Sciatic nerve (tissue), 2 donors: ENCODE data around the gene AGAP1. TPM values are rescaled to one million over a fixed set of nuclear protein-coding genes. Genes with fewer than 3 reads are reported as not detected.

Experiments used
- ATAC-seq: fragments of 200-7000 bp; cut with Tn5 transposase; one replicate; pipeline ENCODE4 v1.9.1; 2020; ENCODE audit warnings: mild to moderate bottlenecking, moderate library complexity
- DNase-seq: peaks from one replicate; pipeline ENCODE4 v3.0.0-alpha.2; 2020; ENCODE audit warnings: low spot score
- intact Hi-C: fragments of 100-400 bp; cut with DNase I; formaldehyde crosslinking; loops from one replicate; pipeline ENCODE4 v1.14.2; 2022
- total RNA-seq: library from RNA; stranded (reverse); fragmentation: NEBNext Ultra II Directional; extraction: Animal tissue kit (Norgen Biotek cat#: 25700); gene quantifications from one replicate; pipeline ENCODE4 v1.2.1, GENCODE V29; 2021
- donor health status: DM: no; HTN: no; CAD: no.
- donor health status: DM: no; HTN: no; CAD: no.

The AGAP1 gene
- total RNA-seq, 1 donor from 2014 or later: 62.9 TPM

GRCh38 chr2:235848946-235849345 lies 355.1 kb downstream of the AGAP1 start:
- DNase-seq (no peak), ATAC-seq (no peak)
- intact Hi-C loops: no loop called here

- DNase-seq (peak; percentile 42), ATAC-seq (no peak)
- intact Hi-C loops: no loop called here
These were observed 355.6 kb downstream of the AGAP1 start for GRCh38 chr2:235849489-235849888.

GRCh38 chr2:235850289-235850688 lies 356.4 kb downstream of the AGAP1 start:
- intact Hi-C loops: no loop called here
- DNase-seq (peak; percentile 26), ATAC-seq (no peak)

- intact Hi-C loops: no loop called here
- ATAC-seq (no peak), DNase-seq (peak; percentile 41)
These were observed 357.1 kb downstream of the AGAP1 start for GRCh38 chr2:235850771-235851551.

- ATAC-seq (no peak), DNase-seq (peak; percentile 25)
- intact Hi-C loops: no loop called here
These were observed 358.1 kb downstream of the AGAP1 start for GRCh38 chr2:235851828-235852525.

- DNase-seq (peak; percentile 18), ATAC-seq (no peak)
- intact Hi-C loops: no loop called here
These were observed 358.7 kb downstream of the AGAP1 start for GRCh38 chr2:235852526-235852920.

- ATAC-seq: no peak
- peak; percentile 42 for DNase-seq
- intact Hi-C loops: no loop called here
These were observed 360.4 kb downstream of the AGAP1 start for GRCh38 chr2:235854276-235854675.

GRCh38 chr2:235855011-235855410 lies 361.2 kb downstream of the AGAP1 start:
- intact Hi-C loops: no loop called here
- DNase-seq (peak; percentile 27), ATAC-seq (no peak)

- no peak for ATAC-seq
- intact Hi-C loops: no loop called here
- DNase-seq: no peak
These were observed 362.5 kb downstream of the AGAP1 start for GRCh38 chr2:235856151-235856854.

GRCh38 chr2:235857598-235857997 lies 363.8 kb downstream of the AGAP1 start:
- intact Hi-C loops: no loop called here
- peak; percentile 8 for DNase-seq
- peak; percentile 31 for ATAC-seq

GRCh38 chr2:235858881-235859280 lies 365.0 kb downstream of the AGAP1 start:
- DNase-seq (peak; percentile 6), ATAC-seq (no peak)
- intact Hi-C loops: no loop called here

- intact Hi-C loops: no loop called here
- peak; percentile 59 for DNase-seq
- ATAC-seq: peak; percentile 87
These were observed 365.8 kb downstream of the AGAP1 start for GRCh38 chr2:235859651-235860050.

- intact Hi-C loops: no loop called here
- ATAC-seq (peak; percentile 29), DNase-seq (no peak)
These were observed 366.3 kb downstream of the AGAP1 start for GRCh38 chr2:235860111-235860510.

GRCh38 chr2:235860871-235861270 lies 367.0 kb downstream of the AGAP1 start:
- ATAC-seq (no peak), DNase-seq (no peak)
- intact Hi-C loops: no loop called here

GRCh38 chr2:235861383-235861782 lies 367.5 kb downstream of the AGAP1 start:
- ATAC-seq: no peak
- intact Hi-C loops: no loop called here

GRCh38 chr2:235863414-235863813 lies 369.6 kb downstream of the AGAP1 start:
- ATAC-seq: no peak
- peak; percentile 46 for DNase-seq
- intact Hi-C loops: no loop called here

More at GRCh38 chr2:235861383-235861782, 367.5 kb downstream of the AGAP1 start:
- peak; percentile 10 for DNase-seq

GRCh38 chr2:235864302-235864701 lies 370.5 kb downstream of the AGAP1 start:
- ATAC-seq: no peak
- intact Hi-C loops: no loop called here
- DNase-seq: peak; percentile 46

- intact Hi-C loops: no loop called here
- DNase-seq (peak; percentile 46), ATAC-seq (no peak)
These were observed 371.1 kb downstream of the AGAP1 start for GRCh38 chr2:235864733-235865515.

- DNase-seq (no peak), ATAC-seq (no peak)
- intact Hi-C loops: no loop called here
These were observed 372.5 kb downstream of the AGAP1 start for GRCh38 chr2:235866373-235866772.
